GM18861 (cell line): ENCODE measurements around the gene MDH2.
"Not testable (repeated sequence)": the region's sequence is repeated elsewhere in the genome, so short reads cannot be mapped to it uniquely, and the experiment has no call there.

ENCODE experiments used
- ATAC-seq: cut with Tn5 transposase; IDR thresholded peaks from one replicate; pipeline ENCODE4 v1.9.1; 2021; ENCODE audit not compliant: unreplicated experiment

Gene MDH2

DNA sequence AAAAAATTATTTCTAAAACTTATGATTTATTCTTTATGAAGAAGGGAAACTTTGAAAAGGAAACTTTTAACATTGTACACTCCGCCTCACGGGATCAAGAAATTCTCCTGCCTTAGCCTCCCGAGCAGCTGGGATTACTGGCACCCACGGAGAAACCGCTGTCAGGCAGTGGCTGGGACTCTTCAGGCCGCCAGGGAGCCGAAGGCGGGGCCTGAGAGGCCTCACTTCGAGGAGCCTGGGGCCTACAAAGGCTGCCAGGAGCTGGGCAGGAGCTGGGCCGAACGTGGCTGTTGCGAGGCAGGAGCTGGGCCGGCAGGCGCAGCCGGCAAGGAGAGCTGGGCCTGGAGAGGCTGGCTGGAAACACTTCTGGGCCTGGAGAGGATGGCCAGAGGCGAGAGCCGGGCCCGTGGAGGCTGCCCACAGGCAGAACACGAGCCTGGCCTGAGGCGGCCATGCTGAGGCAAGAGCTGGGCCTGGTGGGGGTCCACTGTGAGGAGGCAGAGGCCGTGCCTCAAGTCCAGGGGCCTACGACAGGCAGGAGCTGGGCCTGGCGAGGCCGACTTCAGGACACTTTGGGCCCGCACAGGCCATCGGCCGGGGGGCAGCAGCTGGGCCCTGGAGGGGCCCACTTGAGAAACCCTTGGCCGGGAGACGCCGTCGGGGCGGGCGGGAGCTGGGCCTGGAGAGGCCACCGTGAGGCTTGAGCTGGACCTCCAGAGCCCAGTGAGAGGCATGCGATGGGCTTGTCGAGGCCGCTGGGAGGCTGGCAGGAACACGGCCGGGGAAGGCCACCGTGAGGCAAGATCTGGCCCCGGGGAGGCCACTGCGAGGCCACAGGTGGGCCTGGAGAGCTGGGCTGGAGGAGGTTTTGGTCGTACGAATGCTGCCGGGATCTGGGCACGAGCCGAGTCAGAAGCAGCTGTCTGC is 23.7 kb downstream of the MDH2 start:
- no peak for ATAC-seq

DNA sequence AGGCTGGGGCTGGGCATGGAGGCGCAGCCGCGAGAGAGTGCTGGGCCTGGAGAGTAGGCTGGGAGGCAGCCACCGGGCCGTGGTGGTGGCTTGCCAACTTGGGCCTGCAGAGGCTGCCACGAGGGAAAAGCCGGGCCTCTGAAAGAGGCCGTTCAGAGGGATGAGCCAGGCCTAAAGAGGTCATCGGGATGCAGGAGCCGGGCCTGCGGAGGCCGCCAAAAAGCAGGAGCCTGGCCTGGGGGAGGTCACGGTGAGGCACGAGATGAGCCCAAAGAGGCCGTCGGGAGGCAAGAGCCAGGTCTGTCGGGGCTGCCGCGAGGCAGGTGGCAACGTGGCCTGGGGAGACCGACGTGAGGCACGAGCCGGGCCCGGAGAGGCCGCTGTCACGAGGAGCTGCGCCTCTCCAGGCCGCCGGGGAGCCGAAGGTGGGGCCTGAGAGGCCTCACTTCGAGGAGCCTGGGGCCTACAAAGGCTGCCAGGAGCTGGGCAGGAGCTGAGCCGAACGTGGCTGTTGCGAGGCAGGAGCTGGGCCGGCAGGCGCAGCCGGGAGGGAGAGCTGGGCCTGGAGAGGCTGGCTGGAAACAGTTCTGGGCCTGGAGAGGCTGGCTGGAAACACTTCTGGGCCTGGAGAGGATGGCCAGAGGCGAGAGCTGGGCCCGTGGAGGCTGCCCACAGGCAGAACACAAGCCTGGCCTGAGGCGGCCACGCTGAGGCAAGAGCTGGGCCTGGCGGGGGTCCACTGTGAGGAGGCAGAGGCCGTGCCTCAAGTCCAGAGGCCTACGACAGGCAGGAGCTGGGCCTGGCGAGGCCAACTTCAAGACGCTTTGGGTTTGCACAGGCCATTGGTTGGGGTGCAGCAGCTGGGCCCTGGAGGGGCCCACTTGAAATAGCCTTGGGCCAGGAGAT is 24.6 kb downstream of the MDH2 start:
- no peak for ATAC-seq

DNA sequence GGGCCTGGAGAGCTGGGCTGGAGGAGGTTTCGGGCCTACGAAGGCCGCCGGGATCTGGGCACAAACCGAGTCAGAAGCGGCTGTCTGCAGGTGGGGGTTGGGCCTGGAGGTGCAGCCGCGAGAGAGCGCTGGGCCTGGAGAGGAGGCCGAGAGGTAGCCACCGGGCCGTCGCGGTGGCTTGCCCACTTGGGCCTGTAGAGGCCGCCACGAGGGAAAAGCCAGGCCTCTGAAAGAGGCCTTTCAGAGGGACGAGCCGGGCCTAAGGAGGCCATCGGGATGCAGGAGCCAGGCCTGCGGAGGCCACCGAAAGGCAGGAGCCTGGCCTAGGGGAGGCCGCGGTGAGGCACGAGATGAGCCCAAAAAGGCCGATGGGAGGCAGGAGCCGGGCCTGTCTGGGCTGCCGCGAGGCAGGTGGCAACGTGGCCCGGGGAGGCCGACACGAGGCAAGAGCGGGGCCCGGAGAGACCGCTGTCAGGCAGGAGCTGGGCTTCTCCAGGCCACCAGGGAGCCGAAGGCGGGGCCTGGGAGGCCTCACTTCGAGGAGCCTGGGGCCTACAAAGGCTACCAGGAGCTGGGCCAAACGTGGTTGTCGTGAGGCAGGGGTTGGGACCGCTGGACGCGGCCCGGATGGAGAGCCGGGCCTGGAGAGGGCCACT is 25.6 kb downstream of the MDH2 start:
- ATAC-seq = no peak

DNA sequence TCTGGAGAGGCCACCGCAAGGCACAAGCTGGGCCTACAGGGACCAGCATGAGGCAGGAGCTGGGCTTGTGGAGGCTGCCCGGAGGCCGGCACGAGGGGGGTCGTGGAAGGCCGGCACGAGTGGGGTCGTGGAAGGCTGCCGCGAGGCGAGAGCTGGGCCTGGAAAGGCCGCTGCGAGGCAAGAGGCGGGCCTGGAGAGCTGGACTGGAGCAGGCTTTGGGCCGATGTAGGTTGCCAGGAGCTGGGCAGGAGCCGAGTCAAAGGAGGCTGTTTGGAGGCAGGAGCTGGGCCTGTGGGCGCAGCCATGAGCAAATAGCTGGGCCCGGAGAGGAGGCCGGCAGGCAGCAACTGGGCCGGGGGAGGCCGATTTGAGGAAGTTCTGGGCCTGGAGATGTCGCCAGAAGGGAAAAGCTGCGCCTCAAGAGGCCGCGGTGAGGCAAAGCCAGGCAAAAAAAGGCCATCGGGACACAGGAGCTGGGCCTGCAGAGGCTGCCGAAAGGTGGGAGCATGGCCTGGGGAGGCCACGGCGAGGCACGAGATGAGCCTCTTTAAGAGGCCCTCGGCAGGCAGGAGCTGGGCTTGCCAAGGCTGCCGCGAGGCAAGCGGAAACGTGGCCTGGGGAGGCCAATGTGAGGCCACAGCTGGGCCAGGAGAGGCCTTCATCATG is 26.5 kb downstream of the MDH2 start:
- no peak for ATAC-seq

DNA sequence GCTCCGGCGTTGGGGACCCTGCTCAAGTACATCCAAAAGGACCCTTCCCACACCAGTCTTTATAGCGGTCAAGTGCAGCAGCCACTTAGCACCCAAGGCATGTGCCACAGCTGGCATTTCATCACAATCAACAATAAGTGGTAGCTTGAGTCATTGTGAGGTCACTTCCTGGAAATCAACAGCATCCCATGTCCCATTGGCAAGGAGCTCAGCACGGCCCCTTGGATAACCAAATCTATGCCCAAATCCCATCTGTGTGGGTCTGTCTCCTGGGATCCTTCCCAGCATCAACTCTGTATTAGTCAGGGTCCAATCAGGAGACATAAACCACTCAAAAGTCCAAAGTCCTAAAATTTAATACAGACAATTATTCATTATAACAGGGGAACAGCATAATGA is 27.1 kb downstream of the MDH2 start:
- no peak for ATAC-seq

DNA sequence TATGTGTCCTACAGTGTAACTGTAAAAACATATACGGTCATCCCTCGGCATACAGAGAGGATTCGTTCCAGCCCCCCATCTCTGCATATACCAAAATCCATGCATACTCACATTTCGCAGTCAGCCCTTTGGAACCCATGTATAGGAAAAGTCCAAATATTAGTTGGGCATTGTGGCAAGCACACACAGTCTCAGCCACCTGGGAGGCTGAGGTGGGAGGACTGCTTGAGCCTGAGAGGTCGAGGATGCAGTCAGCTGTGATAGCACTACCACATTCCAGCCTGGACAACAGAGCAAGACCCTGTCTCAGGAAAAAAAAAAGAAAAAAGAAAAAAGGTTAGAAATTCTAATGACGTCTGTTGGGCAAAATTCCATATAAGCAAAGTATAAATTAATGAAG is 29.1 kb downstream of the MDH2 start:
- no peak for ATAC-seq

DNA sequence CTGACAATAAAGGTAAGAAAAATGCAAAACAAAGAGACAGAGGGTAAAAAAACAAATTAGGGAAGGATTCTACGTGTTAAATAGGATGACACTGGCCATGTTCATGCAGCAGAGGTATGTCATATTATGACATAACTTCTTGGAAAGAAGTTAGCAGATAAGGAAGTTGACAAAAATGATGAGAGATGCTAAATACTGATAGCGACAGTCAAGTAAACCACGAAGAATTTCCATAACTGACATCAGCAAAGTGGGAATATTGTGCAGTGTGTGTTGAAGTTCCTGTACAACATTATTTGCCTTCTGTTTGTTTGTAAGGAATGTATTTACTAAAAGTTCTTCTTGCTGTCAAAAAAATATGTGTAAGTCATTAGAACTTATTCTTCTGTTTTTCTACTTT is 29.5 kb downstream of the MDH2 start:
- ATAC-seq = no peak

DNA sequence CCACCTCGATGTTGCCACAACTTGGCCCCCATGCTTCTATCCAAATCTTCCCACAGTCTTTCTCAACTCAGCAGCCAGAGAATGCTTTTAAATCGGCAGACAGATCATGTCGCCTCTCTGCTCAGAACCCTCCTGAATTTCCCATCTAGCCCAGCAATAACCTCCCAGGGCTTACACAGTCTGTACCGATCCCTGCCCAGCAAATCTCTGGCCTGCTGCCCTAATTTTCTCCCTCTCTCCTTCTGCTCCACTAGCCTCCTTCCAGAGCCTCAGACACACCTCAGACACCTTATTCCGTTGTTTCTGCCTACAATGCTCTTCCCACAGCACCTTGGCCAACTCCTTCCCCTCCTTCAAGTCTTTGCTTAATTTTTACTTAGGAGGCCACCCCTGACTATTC is 32.3 kb downstream of the MDH2 start:
- ATAC-seq = no peak

DNA sequence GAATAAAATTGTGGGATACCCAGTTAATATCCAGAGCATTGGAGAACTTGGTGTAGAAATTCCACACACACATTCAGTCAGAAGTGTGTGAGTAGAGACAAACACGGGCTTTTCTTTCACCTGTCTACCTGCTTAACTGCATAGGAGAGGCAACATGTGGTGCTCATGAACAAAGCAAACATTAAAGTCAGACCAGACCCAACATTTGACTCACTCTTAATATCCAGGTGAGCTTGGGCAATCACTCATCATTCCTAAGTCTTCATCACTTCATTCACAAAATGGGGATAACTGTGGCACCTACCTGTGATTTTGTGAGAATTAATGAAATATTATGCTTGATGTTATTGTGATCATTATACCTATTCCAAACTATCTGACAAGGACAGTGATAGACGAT is 36.2 kb downstream of the MDH2 start:
- not testable (repeated sequence) for ATAC-seq

DNA sequence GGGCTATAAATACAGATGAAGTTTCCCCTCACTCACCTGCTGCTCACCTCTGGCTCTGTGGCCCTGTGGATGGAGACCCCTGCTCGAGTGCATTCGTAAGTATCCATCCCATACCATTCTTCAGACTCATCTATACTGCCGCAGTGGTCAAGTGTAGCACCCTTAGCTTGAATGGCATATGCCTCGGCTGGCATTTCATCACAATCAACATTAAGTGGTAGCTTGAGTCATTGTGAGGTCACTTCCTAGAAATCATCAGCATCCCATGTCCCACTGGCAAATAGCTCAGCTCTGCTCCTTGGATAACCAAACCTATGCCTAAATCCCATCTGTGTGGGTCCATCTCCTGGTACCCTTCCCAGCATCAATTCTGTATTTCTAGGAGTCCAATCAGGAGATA is 38.2 kb downstream of the MDH2 start:
- no peak for ATAC-seq

DNA sequence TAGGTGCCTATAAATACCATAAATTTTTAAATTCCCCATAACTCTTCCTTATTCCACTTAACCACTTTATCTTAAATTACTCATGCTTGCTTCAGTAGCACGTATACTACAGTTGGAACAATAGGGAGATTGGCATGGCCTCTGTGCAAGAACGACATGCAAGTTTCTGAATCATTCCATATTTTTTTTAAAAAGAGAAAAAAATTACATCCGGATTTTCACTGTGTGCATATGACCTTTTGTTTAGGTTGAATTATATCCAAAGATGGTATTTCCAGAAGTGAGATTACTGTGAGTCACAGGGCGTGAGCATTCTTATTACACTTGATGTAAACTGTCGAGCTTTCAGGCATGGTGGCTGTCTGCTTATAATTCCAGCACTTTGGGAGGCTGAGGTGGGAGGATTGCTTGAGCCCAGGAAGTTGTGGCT is 39.5 kb downstream of the MDH2 start:
- ATAC-seq = not testable (repeated sequence)

DNA sequence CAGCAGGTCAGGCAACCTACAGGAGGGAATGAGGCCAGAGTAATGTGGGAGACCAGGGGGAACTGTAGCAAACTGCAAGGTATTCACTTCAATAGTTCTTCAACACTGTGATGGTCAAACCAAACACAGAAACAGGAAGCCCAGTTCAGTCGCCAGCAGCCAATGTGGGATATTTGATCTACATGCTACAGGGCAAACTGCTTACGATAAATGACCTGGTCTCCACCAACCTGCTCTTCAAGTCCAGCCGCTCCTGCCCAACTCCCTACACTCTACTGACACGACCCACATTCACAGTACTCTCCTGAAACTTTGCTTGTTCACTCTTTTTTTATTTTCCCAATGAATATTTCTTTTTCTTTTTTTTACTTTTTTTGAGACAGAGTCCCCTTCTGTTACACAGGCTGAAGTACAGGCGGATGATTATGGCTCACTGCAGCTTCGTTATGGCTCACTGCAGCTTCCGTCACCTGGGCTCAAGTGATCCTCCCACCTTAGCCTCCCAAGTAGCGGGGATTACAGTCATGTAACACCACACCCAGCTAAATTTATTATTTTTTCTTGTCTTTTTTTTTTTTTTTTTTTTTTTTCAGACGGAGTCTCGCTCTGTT is 42.1 kb downstream of the MDH2 start:
- no peak for ATAC-seq

DNA sequence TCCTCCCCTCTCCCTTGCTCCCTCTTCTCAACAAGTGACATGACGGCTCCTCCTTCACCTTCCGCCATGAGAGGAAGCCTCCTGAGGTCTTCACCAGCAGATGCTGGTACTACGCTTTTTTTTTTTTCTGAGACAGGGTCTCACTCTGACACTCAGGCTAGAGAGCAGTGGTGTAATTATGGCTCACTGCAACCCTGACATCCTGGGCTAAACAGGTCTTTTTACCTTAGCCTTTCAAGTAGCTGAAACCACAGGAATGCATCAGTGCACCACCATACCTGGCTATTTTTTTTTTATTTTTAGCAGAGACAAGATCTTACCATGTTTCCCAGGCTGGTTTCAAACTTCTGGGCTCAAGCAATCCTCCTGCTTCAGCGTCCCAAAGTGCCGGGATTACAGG is 43.6 kb downstream of the MDH2 start:
- no peak for ATAC-seq

DNA sequence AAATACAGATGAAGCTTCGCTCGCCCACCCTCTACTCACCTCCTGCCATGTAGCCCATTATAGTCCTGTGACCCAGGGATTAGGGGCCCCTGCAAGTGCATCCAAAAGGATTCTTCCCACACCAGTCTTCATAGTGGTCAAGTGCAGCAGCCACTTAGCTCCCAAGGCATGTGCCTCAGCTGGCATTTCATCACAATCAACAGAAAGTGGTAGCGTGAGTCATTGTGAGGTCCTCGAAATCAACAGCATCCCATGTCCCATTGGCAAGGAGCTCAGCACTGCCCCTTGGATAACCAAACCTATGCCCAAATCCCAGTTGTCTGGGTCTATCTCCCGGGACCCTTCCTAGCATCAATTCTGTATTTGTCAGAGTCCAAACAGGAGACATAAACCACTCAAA is 45.6 kb downstream of the MDH2 start:
- ATAC-seq = not testable (repeated sequence)

DNA sequence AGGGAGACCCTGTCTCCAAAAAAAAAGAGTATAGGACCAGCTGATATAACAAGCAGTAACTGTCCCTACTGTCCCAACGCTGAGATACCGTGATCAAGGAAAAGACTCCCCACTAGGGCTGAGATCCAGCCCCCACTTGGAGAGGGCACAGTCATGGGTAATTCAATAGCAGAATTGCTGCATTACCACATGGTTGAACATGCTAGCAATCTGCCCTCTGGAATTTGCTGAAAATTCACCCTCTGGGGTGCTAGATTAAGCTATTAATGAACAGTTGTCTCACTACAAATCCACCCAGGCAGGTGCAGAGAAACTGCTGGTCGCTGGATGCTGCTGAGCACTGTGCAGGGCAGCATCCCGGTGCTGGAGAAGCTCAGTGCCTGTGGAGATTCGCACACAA is 46.4 kb downstream of the MDH2 start:
- not testable (repeated sequence) for ATAC-seq

DNA sequence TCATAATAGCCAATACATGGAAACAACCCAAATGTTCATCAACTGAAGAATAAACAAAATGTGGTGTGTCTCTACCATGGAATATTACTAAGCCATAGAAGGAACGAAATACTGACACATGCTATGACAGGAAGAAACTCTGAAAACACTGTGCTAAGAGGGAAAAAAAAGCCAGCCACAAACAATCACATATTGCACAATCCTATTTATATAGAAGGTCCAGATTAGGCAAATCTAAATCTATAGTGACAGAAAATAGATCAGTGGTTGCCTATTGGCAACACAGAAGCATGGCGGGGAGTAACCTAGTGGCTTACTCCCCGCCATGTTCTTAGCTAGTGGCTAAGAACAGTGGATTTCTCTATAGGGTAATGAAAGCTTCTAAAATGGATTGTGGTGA is 48.0 kb downstream of the MDH2 start:
- no peak for ATAC-seq

DNA sequence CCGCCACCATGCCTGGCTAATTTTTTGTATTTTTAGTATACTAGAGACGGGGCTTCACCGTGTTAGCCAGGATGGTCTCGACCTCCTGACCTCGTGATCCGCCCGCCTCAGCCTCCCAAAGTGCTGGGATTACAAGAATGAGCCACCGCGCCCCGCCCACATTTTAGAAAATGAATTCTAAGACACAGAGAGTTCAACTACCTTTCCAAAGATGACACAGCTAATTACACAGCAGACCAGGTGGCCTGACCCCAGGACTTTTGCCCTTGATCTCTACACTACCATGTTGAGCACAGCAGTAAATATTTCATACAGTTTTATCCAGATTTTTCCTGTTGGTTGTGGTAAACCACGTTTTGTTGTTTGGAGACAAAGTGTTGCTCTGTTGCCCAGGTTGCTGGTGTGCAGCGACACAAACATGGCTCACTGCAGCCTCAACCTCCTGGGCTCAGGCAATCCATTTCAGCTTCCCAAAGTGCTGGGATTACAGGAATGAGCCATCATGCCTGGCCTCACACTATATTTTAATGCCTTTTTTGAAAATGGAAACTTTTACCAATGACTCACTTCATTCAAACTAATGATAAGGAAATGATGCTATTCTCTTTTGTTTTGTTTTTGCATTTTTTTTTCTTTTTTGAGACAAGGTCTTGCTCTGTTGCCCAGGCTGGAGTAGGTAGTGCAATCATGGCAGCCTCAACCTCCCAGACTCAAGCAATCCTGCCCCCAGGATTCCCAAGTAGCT is 54.0 kb downstream of the MDH2 start:
- ATAC-seq = not testable (repeated sequence)

DNA sequence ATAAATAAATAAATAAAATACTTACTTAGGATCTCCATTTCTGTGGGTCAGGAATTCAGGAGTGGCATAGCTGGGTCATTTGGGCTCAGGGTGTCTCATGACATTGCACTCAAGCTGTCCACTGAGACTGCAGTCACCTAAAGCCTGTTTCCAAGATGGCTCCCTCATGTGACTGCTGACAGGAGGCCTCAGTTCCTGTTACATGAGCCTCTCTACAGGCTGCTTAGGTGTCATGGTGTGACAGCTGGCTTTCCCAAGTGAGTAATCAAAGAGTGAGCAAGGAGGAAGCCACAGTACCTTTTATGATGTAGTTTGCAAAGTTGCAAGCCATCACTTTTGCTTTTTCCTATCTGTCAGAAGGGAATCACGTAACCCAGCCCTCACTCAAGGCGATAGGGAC is 55.9 kb downstream of the MDH2 start:
- not testable (repeated sequence) for ATAC-seq

DNA sequence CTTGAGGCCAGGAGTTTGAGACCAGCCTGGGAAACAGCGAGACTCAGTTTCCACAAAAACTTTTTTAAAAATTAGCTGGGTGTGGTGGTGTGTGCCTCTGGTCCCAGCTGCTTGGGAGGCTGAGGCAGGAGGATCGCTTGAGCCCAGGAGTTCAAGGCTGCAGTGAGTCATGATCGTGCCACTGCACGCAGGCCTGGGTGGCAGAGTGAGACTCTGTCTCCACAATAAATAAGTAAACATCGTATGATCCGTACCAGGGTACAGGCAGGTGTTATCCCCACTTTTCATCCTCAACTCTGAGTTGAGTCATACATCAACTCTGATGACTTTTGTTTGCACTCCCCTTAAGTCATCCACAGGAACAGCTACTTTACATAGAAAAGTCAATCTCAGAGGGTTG is 58.2 kb downstream of the MDH2 start:
- ATAC-seq = not testable (repeated sequence)

DNA sequence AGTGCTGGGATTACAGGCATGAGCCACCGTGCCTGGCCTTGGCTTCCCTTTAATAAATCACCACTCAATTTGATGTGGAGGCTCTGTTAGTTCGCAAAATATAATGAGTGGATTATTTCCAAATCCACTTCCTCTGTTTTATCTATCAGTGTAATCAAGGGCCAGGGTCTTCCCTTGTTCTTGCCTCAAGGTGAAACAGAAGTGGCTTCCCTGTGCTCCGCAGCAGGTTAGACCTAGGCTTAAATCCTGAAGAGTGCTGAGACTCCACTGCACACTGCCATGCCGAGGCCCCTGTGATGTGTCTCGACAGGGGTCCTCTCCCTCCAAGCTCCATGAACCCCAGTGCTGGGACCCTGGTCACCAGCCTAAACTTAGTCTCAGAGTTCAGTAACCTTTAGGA is 59.0 kb downstream of the MDH2 start:
- no peak for ATAC-seq
